Hepatocyte (in vitro differentiated cells): Measurements from ENCODE around the gene FABP1. TPM values are rescaled to one million over a fixed set of nuclear protein-coding genes. Genes with fewer than 3 reads are reported as not detected.

Experiments
- DNase-seq: peaks from one replicate; pipeline ENCODE4 v3.0.0-alpha.2; 2016; ENCODE audit warnings: low spot score
- H2AFZ ChIP-seq: fragments of 200-600 bp; sonication (generic); 2 replicates; pipeline ENCODE4 v1.6.0; 2016; ENCODE audit warnings: antibody characterized with exemption, mild to moderate bottlenecking
- H3K27ac ChIP-seq: fragments of 200-600 bp; sonication (generic); 2 replicates; pipeline ENCODE4 v1.5.1; 2016; ENCODE audit warnings: mild to moderate bottlenecking
- H3K27me3 ChIP-seq: fragments of 200-600 bp; sonication (generic); 2 replicates; pipeline ENCODE4 v1.6.1; 2016
- H3K36me3 ChIP-seq: fragments of 200-600 bp; sonication (generic); replicated peaks from 2 replicates; pipeline ENCODE4 v1.5.1; 2016; ENCODE audit warnings: low read depth; ENCODE audit not compliant: insufficient read depth
- H3K4me1 ChIP-seq: fragments of 200-600 bp; sonication (generic); 2 replicates; pipeline ENCODE4 v1.5.1; 2016; ENCODE audit warnings: mild to moderate bottlenecking, moderate library complexity; ENCODE audit not compliant: insufficient read depth
- H3K4me2 ChIP-seq: fragments of 200-600 bp; sonication (generic); 2 replicates; pipeline ENCODE4 v1.6.0; 2016
- H3K4me3 ChIP-seq: fragments of 200-600 bp; sonication (generic); 2 replicates; pipeline ENCODE4 v1.5.1; 2016; ENCODE audit warnings: mild to moderate bottlenecking
- H3K79me2 ChIP-seq: fragments of 200-600 bp; sonication (generic); 2 replicates; pipeline ENCODE4 v1.6.0; 2017; ENCODE audit warnings: mild to moderate bottlenecking
- H3K9me2 ChIP-seq: fragments of 200-600 bp; sonication (generic); replicated peaks from 2 replicates; pipeline ENCODE4 v1.6.0; 2017; ENCODE audit warnings: mild to moderate bottlenecking; ENCODE audit not compliant: insufficient read depth
- H3K9me3 ChIP-seq: fragments of 200-600 bp; sonication (generic); 2 replicates; pipeline ENCODE4 v1.5.1; 2016; ENCODE audit warnings: low read depth, mild to moderate bottlenecking
- H4K20me1 ChIP-seq: fragments of 200-600 bp; sonication (generic); 2 replicates; pipeline ENCODE4 v1.6.0; 2016; ENCODE audit warnings: mild to moderate bottlenecking; ENCODE audit not compliant: insufficient read depth, poor library complexity, severe bottlenecking
- EZH2 ChIP-seq: fragments of 200-600 bp; sonication (generic); IDR thresholded peaks from 2 replicates; pipeline ENCODE4 v1.6.1; 2016; ENCODE audit warnings: antibody characterized with exemption, mild to moderate bottlenecking, borderline replicate concordance
- EZH2phosphoT487 ChIP-seq: fragments of 200-600 bp; sonication (generic); IDR thresholded peaks from one replicate; pipeline ENCODE4 v1.6.1; 2018; ENCODE audit warnings: antibody characterized with exemption, mild to moderate bottlenecking, low read depth, moderate library complexity; ENCODE audit not compliant: unreplicated experiment, severe bottlenecking
- WGBS: methylation state at CpG from one replicate; pipeline ENCODE4 v1.1.6; 2016; ENCODE audit warnings: low lambda C conversion rate; ENCODE audit errors: missing lambda C conversion rate; 5-methylcytosine and 5-hydroxymethylcytosine counted together
- polyA plus RNA-seq: library from polyadenylated mRNA; unstranded; fragments of >200 nt; fragmentation: Nextera tagmentation; extraction: Ambion mirVana; gene quantifications from 2 replicates; pipeline ENCODE4 v1.2.1, GENCODE V29; 2016
- total RNA-seq: library from RNA; depleted of rRNA; stranded (reverse); fragments of >200 nt; gene quantifications from 2 replicates; pipeline ENCODE4 v1.2.3, GENCODE V29; 2014
- TF ChIP-seq, protein P1 (sequence below): fragments of 200-600 bp; sonication (generic); IDR thresholded peaks from 2 replicates; pipeline ENCODE4 v1.5.1; 2016; ENCODE audit warnings: antibody characterized with exemption, mild to moderate bottlenecking; ENCODE audit not compliant: poor library complexity

The FABP1 gene
- total and polyA plus RNA-seq, 2 experiments from 2014 or later: 165 to 763 TPM

DNA sequence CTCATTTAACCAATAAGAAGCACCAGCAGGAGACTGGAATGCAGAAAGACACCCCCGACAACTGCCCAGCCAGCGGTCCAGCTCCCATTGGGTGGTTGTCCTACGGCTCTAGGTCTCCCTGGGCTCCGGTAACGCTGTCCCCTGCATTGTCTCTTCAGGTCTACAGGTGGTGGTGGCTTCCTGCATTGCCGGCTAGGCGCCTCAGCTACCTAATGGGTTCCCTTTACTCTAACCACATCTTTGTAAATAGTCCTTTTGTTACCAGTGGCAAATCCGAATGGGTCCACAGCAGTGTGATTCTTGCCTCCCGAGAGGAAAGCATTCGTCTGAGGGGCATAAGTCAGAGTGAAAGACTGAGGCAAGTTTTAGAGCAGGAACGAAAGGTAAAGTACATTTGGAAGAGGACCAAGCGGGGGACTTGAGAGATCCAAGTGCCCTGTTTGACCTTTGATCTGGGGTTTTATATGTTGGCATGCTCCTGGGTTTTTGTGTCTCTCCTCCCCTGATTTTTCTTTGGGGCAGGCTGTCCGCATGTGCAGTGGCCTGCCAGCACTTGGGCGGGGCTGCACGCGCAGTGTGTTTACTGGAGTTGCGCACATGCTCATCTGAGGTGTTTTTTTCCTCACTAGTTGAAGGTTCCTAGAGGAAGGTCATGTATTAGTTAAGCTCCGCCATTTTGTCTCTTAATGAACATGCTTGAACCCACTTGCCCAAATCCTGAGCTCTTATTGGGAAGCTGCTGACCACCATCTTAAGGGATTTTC, 11.0 kb downstream of the FABP1 start:
- H3K9me2 ChIP-seq: no peaks in the 10 kb centered on the region
- 91% methylated on average over 18 of the region's 18 CpGs for WGBS
- H3K4me3 ChIP-seq: no peak overlapping the region
- no peak overlapping the region for H3K27ac ChIP-seq
- H3K9me3 ChIP-seq: no peaks in the 10 kb centered on the region
- no peaks in the 10 kb centered on the region for H3K36me3 ChIP-seq
- H3K4me1 ChIP-seq: peaks cover 7% of the 10 kb centered on the region
- no peak overlapping the region for H2AFZ ChIP-seq
- DNase-seq: no peak
- H3K27me3 ChIP-seq: no peaks in the 10 kb centered on the region
- H4K20me1 ChIP-seq: no peaks in the 10 kb centered on the region
- H3K79me2 ChIP-seq: no peaks in the 10 kb centered on the region
- H3K4me2 ChIP-seq: no peak overlapping the region
- TF ChIP-seq EZH2phosphoT487: no peak
- TF ChIP-seq, protein P1, sequence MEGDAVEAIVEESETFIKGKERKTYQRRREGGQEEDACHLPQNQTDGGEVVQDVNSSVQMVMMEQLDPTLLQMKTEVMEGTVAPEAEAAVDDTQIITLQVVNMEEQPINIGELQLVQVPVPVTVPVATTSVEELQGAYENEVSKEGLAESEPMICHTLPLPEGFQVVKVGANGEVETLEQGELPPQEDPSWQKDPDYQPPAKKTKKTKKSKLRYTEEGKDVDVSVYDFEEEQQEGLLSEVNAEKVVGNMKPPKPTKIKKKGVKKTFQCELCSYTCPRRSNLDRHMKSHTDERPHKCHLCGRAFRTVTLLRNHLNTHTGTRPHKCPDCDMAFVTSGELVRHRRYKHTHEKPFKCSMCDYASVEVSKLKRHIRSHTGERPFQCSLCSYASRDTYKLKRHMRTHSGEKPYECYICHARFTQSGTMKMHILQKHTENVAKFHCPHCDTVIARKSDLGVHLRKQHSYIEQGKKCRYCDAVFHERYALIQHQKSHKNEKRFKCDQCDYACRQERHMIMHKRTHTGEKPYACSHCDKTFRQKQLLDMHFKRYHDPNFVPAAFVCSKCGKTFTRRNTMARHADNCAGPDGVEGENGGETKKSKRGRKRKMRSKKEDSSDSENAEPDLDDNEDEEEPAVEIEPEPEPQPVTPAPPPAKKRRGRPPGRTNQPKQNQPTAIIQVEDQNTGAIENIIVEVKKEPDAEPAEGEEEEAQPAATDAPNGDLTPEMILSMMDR: no peak
- TF ChIP-seq EZH2: no peak

DNA sequence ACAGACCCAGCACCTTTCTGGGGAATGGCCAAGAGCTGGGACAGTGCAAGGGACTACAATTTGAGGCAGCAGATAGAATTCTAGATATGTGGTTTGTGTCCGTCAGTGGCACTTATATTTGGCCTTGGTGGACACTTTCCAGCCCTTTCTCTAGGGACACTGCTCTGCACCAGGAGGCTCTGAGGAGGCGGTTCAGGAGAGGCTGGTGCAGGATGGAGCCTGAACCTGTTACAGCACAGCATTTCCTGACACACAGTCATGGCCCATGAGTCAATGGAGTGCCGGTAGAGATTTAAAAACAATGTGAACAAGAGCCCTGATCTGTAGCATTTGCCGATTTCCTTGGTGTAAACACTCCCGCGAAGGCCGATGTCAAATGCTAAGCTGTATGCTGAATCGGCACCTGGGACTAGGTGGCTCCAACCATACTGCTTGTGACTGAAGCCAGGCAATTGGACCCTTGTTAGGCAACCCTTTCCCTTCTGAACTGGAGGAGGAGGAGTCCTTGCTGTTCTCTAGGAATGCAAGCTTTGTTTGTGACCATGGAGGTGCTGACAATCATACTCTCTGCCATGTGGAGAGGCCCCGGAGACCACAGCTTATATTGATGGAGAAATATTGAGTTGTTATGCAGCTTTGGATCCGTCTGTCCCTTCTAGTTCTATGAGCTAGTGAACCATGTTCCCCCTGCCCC, 11.9 kb downstream of the FABP1 start:
- WGBS: 84% methylated on average over 10 of the region's 10 CpGs
- no peaks in the 10 kb centered on the region for H3K36me3 ChIP-seq
- no peaks in the 10 kb centered on the region for H3K79me2 ChIP-seq
- TF ChIP-seq, protein P1: no peak
- no peak for TF ChIP-seq EZH2
- no peak for TF ChIP-seq EZH2phosphoT487
- no peaks in the 10 kb centered on the region for H3K27me3 ChIP-seq
- peaks cover 7% of the 10 kb centered on the region for H3K4me1 ChIP-seq
- H4K20me1 ChIP-seq: no peaks in the 10 kb centered on the region
- H3K9me3 ChIP-seq: no peaks in the 10 kb centered on the region
- H3K4me3 ChIP-seq: no peak overlapping the region
- H3K27ac ChIP-seq: no peak overlapping the region
- no peak overlapping the region for H3K4me2 ChIP-seq
- H2AFZ ChIP-seq: no peak overlapping the region
- no peak for DNase-seq
- H3K9me2 ChIP-seq: no peaks in the 10 kb centered on the region

DNA sequence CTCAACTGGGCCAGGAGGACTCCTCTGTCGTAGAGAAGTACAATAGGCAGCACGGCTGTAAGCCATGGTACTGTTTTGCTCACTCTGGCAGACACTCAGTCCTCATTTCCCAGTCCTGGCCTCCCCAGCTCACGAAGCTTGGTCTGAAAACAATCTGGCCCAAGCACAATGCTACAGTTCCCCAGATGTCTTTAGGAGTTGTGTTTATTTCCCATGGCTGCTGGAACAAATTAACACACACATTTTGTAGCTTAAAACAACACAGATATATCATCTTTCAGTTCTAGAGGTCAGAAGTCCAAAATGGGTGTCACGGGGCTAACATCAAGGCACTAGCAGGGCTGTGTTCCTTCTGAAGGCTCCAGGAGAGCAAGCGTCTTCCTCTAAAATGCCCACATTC, 13.0 kb downstream of the FABP1 start:
- no peaks in the 10 kb centered on the region for H4K20me1 ChIP-seq

More for the DNA sequence above, 13.0 kb downstream of the FABP1 start:
- no peaks in the 10 kb centered on the region for H3K27me3 ChIP-seq
- H3K4me1 ChIP-seq: peaks cover 7% of the 10 kb centered on the region
- H3K9me3 ChIP-seq: no peaks in the 10 kb centered on the region
- H3K9me2 ChIP-seq: no peaks in the 10 kb centered on the region
- no peak overlapping the region for H3K4me3 ChIP-seq
- H3K27ac ChIP-seq: no peak overlapping the region
- TF ChIP-seq EZH2: no peak
- TF ChIP-seq, protein P1: no peak
- TF ChIP-seq EZH2phosphoT487: no peak
- whole genome bisulfite sequencing: 52% methylated on average over 5 of the region's 5 CpGs
- no peak overlapping the region for H2AFZ ChIP-seq
- H3K36me3 ChIP-seq: no peaks in the 10 kb centered on the region
- H3K79me2 ChIP-seq: no peaks in the 10 kb centered on the region
- H3K4me2 ChIP-seq: no peak overlapping the region
- no peak for DNase-seq
